Smooth muscle cell of the pulmonary artery (primary cell): ENCODE measurements around the gene RFPL4A. TPM values are rescaled to one million over a fixed set of nuclear protein-coding genes. Genes with fewer than 3 reads are reported as not detected.

ENCODE experiments used
- total RNA-seq: library from RNA; depleted of rRNA; stranded (reverse); fragments of >200 nt; gene quantifications from 2 replicates; pipeline ENCODE4 v1.2.3, GENCODE V29; 2014

The RFPL4A gene
- total RNA-seq: not detected in 2 replicates

DNA sequence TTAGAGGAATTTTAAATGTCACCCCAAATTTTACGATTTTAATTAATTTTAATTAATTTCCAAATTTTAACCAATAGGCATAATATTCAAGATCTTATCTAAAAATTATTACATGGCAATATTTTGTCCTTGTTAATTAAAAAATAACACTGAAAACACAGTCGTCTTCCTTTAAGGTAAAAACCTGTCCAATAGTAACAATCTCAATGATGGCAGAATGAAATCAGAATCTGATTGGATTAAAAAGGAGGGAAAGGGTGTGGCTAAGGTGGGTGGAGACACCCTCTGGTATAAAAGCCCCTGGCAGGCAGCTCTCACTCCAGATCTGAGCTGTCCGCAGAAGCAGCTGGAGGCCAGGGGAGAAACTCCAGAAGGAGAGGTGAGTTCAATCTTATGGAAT is at the start of gene RFPL4A:
RFPL4A (plus strand) TSS at position 301 of the 400 bp plus-strand sequence. CDS start 2,704 bp downstream, outside the sequence.

DNA sequence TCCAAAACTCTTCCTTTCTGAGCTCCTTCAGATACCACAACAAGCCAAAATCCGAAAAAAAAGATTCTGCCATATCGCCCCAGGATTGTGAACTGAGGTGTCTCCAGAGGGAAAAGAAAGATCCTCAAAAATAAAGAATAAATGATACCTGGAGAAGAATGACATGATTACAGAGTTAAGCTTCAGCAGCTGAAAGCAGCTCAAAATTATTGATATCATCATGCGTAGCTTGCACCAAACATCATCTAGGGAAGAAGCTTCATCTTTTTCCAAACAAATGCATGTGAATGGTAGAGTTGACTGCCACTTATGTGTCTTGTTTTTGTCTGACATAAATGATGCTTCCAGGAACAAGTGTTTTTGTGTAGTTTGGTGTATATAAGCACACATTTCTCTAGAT is 20.6 kb upstream of the RFPL4A start, which contains the start of gene NLRP9:
NLRP9 (minus strand) TSS at position 101 of the 400 bp plus-strand sequence; CDS start at position 73, 28 bp downstream.

DNA sequence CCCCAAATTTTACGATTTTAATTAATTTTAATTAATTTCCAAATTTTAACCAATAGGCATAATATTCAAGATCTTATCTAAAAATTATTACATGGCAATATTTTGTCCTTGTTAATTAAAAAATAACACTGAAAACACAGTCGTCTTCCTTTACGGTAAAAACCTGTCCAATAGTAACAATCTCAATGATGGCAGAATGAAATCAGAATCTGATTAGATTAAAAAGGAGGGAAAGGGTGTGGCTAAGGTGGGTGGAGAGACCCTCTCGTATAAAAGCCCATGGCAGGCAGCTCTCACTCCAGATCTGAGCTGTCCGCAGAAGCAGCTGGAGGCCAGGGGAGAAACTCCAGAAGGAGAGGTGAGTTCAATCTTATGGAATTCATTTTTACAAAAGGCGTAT is 9.9 kb downstream of the RFPL4A start, which contains the start of gene RFPL4AL1:
RFPL4AL1 (plus strand) TSS at position 301 of the 400 bp plus-strand sequence. CDS start 2,687 bp downstream, outside the sequence.

Other genes starting within 250 kb of the RFPL4A start
- gene SBK2, start 222.0 kb upstream of the RFPL4A start, total RNA-seq: 0.13 TPM in 1 of 2 replicates, not detected in the other
- 0.07 TPM in 2 replicates for gene SBK3, start 213.6 kb upstream of the RFPL4A start, total RNA-seq
- gene ZNF579, start 178.2 kb upstream of the RFPL4A start, total RNA-seq: 4.1 and 9.1 TPM in 2 replicates
- 3.8 and 5.0 TPM in 2 replicates for gene FIZ1, start 159.6 kb upstream of the RFPL4A start, total RNA-seq
- gene ZNF524, start 158.8 kb upstream of the RFPL4A start, total RNA-seq: 9.5 and 13.1 TPM in 2 replicates
- gene ZNF865, start 153.4 kb upstream of the RFPL4A start, total RNA-seq: 2.5 and 5.1 TPM in 2 replicates
- 3.9 and 5.1 TPM in 2 replicates for gene ZNF784, start 134.5 kb upstream of the RFPL4A start, total RNA-seq
- 7.1 and 8.8 TPM in 2 replicates for gene ZNF580, start 118.1 kb upstream of the RFPL4A start, total RNA-seq
- 16.6 and 24.6 TPM in 2 replicates for gene ZNF581, start 115.4 kb upstream of the RFPL4A start, total RNA-seq
- 10.7 and 13.3 TPM in 2 replicates for gene CCDC106, start 110.9 kb upstream of the RFPL4A start, total RNA-seq
- gene U2AF2, start 104.1 kb upstream of the RFPL4A start, total RNA-seq: 103 and 111 TPM in 2 replicates
- gene EPN1, start 83.9 kb upstream of the RFPL4A start, total RNA-seq: 130 and 144 TPM in 2 replicates
- not detected in 2 replicates for gene NLRP9, start 20.7 kb upstream of the RFPL4A start, total RNA-seq
- gene RFPL4AL1, start 10.0 kb downstream of the RFPL4A start, total RNA-seq: not detected in 2 replicates
- not detected in 2 replicates for gene NLRP11, start 72.9 kb downstream of the RFPL4A start, total RNA-seq
- gene NLRP4, start 77.4 kb downstream of the RFPL4A start, total RNA-seq: not detected in 2 replicates
- not detected in 2 replicates for gene NLRP13, start 173.2 kb downstream of the RFPL4A start, total RNA-seq
- not detected in 2 replicates for gene NLRP8, start 188.7 kb downstream of the RFPL4A start, total RNA-seq
- not detected in 2 replicates for gene NLRP5, start 227.7 kb downstream of the RFPL4A start, total RNA-seq